HG03097 (cell line): Measurements from ENCODE around the gene SLC4A8.

ENCODE experiments used
- ATAC-seq: cut with Tn5 transposase; IDR thresholded peaks from one replicate; pipeline ENCODE4 v1.9.1; 2021; ENCODE audit not compliant: unreplicated experiment, low FRiP score

The SLC4A8 gene

GRCh38 chr12:51424662-51425539 is at the start of gene SLC4A8:
Gene SLC4A8, plus strand, starts transcription at chr12:51424831. Its CDS starts 157 bp downstream, at chr12:51424988.
- peak; percentile 66 for ATAC-seq

DNA sequence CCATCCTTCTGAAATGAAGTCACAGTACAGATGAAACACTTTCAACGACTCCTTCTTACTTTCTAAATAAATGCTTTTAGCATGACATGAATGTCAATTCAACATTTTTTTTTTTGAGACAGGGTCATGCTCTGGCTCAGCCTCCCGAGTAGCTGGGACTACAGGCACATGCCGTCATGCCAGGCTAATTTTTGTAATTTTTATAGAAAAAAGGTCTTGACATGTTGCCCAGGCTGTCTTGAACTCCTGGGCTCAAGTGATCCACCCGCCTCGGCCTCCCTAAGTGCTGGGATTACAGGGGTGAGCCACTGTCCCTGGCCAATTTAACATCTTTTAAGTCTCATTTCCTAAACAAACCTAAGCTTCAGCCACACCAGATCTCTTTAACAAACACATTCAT is 49.8 kb upstream of the SLC4A8 start:
- ATAC-seq: no peak

- no peak for ATAC-seq
Measured at GRCh38 chr12:51377099-51377984, 47.3 kb upstream of the SLC4A8 start.

GRCh38 chr12:51378749-51379148 is 45.9 kb upstream of the SLC4A8 start:
- ATAC-seq: no peak

GRCh38 chr12:51379571-51379970 is 45.1 kb upstream of the SLC4A8 start:
- no peak for ATAC-seq

GRCh38 chr12:51381226-51382079 is 43.2 kb upstream of the SLC4A8 start:
- ATAC-seq: no peak

GRCh38 chr12:51382173-51382572 is 42.5 kb upstream of the SLC4A8 start:
- ATAC-seq: no peak

GRCh38 chr12:51383269-51383905 is 41.2 kb upstream of the SLC4A8 start:
- no peak for ATAC-seq

DNA sequence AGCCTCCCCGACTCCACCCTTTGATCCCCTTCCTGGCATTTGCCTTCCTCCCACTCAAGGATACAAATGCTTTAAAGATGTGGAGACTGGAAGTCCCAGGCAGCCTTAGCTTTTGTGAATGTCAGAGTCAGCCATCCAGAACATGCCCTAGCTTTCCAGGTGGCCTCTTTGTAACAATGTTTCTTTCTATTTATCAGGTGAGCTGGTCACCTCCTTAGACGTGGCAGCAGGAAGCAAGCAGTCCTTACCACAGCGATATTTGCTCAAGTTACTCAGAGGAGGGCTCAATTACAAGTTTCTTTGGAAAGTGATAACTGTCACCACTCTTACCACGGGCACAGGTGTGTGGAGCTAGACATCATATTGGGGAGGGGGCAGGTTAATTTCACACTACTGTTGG is 38.3 kb upstream of the SLC4A8 start:
- ATAC-seq: no peak

DNA sequence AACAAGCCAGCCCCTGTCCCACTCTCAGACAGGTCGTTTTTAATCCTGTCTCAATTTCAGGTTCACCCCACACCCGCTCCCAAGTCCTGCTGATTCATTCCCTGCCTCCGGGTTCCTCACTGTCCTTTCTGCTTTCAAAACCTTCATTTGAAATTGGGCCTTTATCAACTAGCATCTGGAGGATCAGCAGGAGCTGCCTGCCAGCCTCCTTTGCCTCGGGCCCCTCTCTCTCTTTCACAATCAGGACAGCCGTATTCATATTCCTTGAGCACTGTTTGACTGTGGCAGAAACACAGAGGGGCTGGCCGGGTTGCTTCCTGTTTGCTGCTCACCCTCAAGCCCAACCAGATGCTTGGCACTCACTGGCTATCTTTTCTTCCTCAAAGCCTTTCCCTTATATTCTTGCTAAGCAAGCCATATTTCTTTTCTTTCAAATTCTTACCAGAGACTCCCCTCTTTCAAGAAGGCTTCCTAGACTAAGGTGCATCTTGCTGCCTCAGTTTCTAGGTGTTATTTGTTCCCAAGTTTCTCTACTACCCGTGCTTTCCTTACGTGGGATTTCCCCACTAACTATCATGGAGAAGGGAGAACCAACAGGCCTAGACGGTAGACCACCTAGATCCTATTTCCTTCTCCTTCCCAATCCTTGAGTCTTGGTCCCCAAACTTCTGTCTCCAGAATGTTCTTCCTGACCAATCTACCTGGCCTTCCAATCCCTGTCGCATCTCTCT is 36.4 kb upstream of the SLC4A8 start:
- no peak for ATAC-seq

DNA sequence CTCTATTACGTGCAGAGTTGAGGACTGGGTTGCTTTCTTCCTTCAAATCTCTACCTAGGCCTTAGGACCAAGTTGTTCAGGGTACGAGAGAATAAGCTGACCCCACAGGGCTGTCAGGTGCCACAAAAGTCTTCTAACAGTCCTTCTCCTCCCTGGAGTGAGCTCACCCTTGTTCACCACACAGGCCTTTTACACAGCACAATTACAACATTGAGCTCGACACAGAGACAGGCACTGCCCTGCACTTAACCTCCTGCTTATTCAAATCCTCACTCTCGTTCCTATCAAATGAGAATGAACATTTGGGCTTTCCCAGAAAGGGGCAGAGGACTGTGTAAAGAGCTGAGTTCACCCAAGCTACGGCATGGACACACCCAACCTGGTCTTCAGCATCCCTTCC is 35.8 kb upstream of the SLC4A8 start:
- no peak for ATAC-seq

DNA sequence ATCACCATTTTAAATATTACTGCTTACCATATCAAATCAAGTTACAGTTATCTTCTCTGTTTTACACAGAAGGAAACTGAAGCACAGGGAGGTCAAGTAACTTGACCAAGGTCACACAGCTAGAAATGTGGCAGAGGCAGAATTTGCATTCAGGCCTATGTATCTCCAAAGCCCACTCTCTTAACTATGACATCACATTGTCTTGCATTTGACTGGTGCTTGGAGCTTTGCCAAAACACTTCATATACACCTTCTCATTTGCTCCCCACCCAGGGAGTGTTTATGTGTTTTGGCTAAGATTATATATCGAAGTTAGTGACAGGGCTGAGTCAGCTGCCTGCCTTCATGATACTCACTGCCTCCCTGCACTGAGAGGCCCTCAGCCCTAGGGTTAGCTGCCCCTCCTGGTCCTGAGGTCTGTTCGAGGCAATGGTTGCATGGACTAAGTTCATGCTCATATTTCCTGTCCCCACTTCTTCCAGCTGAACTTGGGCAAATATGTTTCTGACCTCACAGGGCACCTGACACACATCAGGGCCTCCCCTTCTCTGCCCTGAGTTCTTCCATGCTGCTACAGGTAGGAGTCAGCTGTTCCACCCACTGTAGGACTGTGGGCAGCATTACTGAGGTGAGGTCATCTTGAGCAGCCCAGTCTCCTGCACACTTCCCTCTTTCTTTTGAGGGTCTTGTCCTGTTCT is 35.2 kb upstream of the SLC4A8 start:
- ATAC-seq: no peak

DNA sequence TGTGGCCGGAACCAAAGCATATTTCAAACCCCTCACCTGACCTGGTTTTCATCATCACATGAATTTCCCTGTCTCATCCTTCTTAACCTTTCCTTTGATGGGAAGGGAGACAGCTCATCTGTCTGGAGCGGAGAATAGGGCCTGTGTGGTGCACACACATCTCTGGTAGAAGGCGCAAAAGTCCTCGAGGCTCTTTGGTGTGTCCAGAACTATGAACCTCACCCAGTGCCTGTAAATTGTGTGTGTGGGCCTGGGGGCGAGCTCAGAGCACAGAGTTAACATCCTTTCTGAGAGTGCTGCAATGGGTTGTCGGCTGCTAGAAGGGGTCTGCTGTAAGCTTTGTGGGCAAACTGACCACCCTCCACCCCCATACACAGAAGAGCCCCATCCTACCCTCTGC is 34.2 kb upstream of the SLC4A8 start:
- ATAC-seq: no peak

DNA sequence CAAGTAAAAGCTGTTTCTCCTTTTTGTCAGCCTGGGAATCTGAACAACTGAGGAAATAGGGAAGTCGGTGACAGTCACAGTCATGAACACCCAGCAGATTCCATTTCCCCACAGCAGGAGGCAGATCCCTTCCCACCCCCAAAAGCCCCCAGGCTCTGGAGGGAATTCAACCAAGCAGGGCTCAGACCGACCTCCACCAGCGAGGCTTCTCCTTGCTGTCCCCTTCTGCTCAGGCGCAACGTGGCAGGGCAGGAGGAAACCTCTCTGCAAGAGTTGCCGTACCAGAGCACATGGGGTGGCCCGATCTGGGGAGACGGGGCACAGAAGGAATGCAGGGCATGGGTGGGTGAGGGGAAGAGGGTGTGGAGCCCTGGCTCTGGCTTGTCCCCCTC is 33.7 kb upstream of the SLC4A8 start:
- ATAC-seq: peak; percentile 1

DNA sequence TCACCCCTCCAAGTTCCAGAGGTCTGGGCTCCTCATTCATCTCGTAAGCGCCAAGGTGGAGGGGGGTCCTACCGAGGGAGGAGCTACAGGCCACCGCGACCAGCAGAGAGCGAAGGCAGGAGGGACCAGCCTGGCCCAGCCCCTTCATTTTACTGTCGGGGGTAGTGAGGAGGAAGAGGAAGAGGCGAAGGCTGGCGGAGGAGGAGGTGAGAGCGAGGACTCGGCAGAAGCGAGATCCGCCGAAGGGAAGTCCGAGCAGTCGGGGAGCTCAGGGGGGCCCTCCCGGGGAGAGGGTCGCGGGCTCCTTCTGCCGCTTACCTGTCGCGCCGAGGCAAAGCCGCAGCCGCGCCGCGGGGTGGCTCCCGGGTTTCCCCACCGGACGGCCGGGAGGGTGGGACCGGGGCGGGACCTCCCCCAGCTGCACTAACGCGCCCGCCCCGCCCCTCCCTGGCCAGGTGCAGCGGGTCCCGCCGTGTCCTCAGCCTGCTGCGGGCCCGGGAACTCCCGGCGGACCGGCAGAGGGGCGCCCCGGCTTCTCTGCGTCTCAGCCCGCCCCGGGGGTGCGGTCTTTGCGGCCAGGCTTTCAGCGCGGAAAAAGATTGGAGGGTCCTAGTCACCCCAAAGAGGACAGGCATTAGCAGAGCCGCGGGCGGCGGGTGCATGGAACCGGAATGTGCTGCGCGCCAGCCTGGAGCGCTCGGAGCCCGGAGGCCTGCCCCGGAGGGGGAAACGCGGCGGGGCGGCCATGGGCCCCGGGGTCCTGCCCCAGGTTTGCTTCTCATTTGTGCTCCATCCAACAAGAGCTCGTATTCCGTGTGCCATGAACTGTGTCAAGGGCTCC is 33.1 kb upstream of the SLC4A8 start, which contains the start of gene GALNT6:
GALNT6 (minus strand) TSS at position 124 of the 841 bp plus-strand sequence. CDS start 11,625 bp downstream, outside the sequence.
- ATAC-seq: peak; percentile 28

DNA sequence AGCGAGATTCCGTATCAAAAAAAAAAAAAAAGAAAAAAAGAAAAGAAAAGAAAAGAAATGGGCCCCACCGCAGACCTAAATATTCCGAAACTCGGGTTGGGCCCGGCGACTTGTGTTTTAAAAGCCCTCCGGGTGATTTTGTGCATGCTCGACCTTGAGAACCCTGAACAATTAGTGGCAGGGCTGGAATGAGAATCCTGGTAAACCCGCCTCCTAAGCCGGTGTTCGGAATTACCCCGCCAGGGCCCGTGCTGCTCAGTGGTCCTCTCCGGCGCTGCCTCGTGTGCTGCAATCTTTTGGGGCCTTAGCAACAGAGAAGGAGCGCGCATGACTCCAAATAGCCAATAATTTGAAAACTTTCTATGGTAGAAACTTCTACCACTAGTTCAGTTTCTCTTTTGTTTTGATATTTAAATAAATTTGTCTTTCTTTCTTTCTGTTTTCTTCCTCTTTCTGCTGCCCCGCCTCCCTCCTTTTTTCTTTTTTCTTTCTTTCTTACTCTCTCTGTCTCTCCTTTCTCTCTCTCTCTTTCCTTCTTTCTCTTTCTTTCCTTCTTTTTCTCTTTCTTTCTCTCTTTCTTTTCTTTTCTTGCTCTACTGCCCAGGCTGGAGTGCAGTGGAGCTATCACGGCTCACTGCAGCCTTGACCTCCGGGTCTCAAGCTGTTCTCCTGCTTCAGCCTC is 31.9 kb upstream of the SLC4A8 start:
- peak; percentile 29 for ATAC-seq
